ENCODE measurements around the gene CALCA. TPM values are rescaled to one million over a fixed set of nuclear protein-coding genes. Genes with fewer than 3 reads are reported as not detected.

CALCA gene
- 0.03 TPM in 1 of 5 replicates, not detected in the others for total RNA-seq (2022; extraction: Qiagen RNA extraction; ENCODE audit: low read depth)

GRCh38 chr11:14971865-14972580, at the start of gene CALCA:
Gene CALCA, minus strand, starts transcription at chr11:14972351. Its CDS starts 1,159 bp downstream, at chr11:14971192.

Other genes starting within 250 kb of the CALCA start
- 7.6 to 14.9 TPM (median 14.1 TPM) in 5 replicates for gene CYP2R1, start 80.1 kb downstream of the CALCA start, total RNA-seq (2022; extraction: Qiagen RNA extraction; ENCODE audit: low read depth)
- gene CALCB, start 101.2 kb upstream of the CALCA start, total RNA-seq (2022; extraction: Qiagen RNA extraction; ENCODE audit: low read depth), result 0.07 TPM in 1 of 5 replicates, not detected in the others
- gene INSC, start 142.6 kb upstream of the CALCA start, total RNA-seq (2022; extraction: Qiagen RNA extraction; ENCODE audit: low read depth), result not detected in 5 replicates